A204.1 (cell line): ENCODE results near the gene KRT15.

Source experiments
- FAIRE-seq: peaks from 2 replicates; lab custom pipeline; 2012; peaks lifted over from hg19 to GRCh38; lab: Jason Lieb, UNC

Gene KRT15

GRCh38 chr17:41480136-41480535, 38.6 kb downstream of the KRT15 start:
- no peak for FAIRE-seq

GRCh38 chr17:41478237-41478636, 40.5 kb downstream of the KRT15 start:
- FAIRE-seq = no peak

GRCh38 chr17:41476866-41477815, 41.5 kb downstream of the KRT15 start:
- no peak for FAIRE-seq

- FAIRE-seq = no peak
Measured at GRCh38 chr17:41475421-41475820, 43.3 kb downstream of the KRT15 start.

- FAIRE-seq = no peak
Measured at GRCh38 chr17:41474863-41475262, 43.8 kb downstream of the KRT15 start.

GRCh38 chr17:41468346-41468745, 50.3 kb downstream of the KRT15 start:
- FAIRE-seq = no peak

GRCh38 chr17:41467561-41467960, 51.1 kb downstream of the KRT15 start:
- FAIRE-seq = no peak

- FAIRE-seq = no peak
Measured at GRCh38 chr17:41466988-41467387, 51.7 kb downstream of the KRT15 start, which contains the start of gene KRT32. TSS of gene KRT32 (minus strand) at chr17:41467386. CDS start at chr17:41467325, 61 bp downstream.

- no peak for FAIRE-seq
Measured at GRCh38 chr17:41464682-41465081, 54.0 kb downstream of the KRT15 start.

- FAIRE-seq = no peak
Measured at GRCh38 chr17:41464173-41464572, 54.5 kb downstream of the KRT15 start.

- FAIRE-seq = no peak
Measured at GRCh38 chr17:41463746-41464145, 54.9 kb downstream of the KRT15 start.
